Measurements from ENCODE around the gene CAMK2G. TPM values are rescaled to one million over a fixed set of nuclear protein-coding genes. Genes with fewer than 3 reads are reported as not detected.

Gene CAMK2G
- total and polyA plus RNA-seq, 3 experiments from 2014 or later: 8.1 to 17.5 (median 17.3) TPM

GRCh38 chr10:73806176-73806950, 68.0 kb downstream of the CAMK2G start:
- Histone ChIP-seq H3K9me3 (ENCODE audit: low read length) (no peaks in the 10 kb centered on the region), H3K27ac (ENCODE audit: low read depth, low read length) (no peak overlapping the region), H3K27me3 (ENCODE audit: insufficient read depth, low read length, poor library complexity, severe bottlenecking) (no peaks in the 10 kb centered on the region), H3K4me1 (ENCODE audit: insufficient read depth, low read length) (peaks cover 41% of the 10 kb centered on the region), H3K4me3 (ENCODE audit: low read length) (no peak overlapping the region), H3K36me3 (ENCODE audit: insufficient read depth, low read length) (peaks cover 60% of the 10 kb centered on the region)
- Mint-ChIP-seq H3K4me1 (peaks cover 41 to 59% (median 48%) of the 10 kb centered on the region in 3 donors), H3K27ac (peak overlapping the region; percentile 4 to 82 (median 43)), H3K9me3 (peaks cover 0 to 2% (median 0%) of the 10 kb centered on the region in 5 donors), H3K36me3 (peaks cover 6 to 83% (median 29%) of the 10 kb centered on the region in 3 donors), H3K27me3 (no peaks in the 10 kb centered on the region), H3K4me3 (peak overlapping the region in 2 of 7 donors; percentile 30 to 31)
- no peak for DNase-seq
- ChIA-PET POLR2A (interaction anchor here (0.6 kb wide), 1 partner anchor 27 kb away, joined by 5 read pairs; no protein-coding TSS in a partner anchor), CTCF (interaction anchor here (1.0 kb wide), 1 partner anchor 73 kb away, joined by 3 read pairs; no protein-coding TSS in a partner anchor)

- H3K4me1 Mint-ChIP-seq: peaks cover 27 to 39% (median 29%) of the 10 kb centered on the region in 3 donors
- DNase-seq: no peak
These were observed 70.6 kb downstream of the CAMK2G start for GRCh38 chr10:73803680-73804286.

GRCh38 chr10:73802276-73802991, 71.9 kb downstream of the CAMK2G start:
- peaks cover 0 to 2% of the 10 kb centered on the region in 2 donors for H3K27me3 Mint-ChIP-seq
- H3K9me3 Mint-ChIP-seq: peaks cover 0 to 2% (median 0%) of the 10 kb centered on the region in 5 donors
- ChIA-PET POLR2A (no interaction called here), CTCF (no interaction called here)
- peaks cover 19 to 26% (median 21%) of the 10 kb centered on the region in 3 donors for H3K4me1 Mint-ChIP-seq
- Histone ChIP-seq H3K27me3 (ENCODE audit: insufficient read depth, low read length, poor library complexity, severe bottlenecking) (no peaks in the 10 kb centered on the region), H3K4me1 (ENCODE audit: insufficient read depth, low read length) (peaks cover 16% of the 10 kb centered on the region), H3K4me3 (ENCODE audit: low read length) (no peak overlapping the region), H3K27ac (ENCODE audit: low read depth, low read length) (no peak overlapping the region), H3K9me3 (ENCODE audit: low read length) (no peaks in the 10 kb centered on the region), H3K36me3 (ENCODE audit: insufficient read depth, low read length) (peaks cover 52% of the 10 kb centered on the region)
- no peak for DNase-seq
- H3K4me3 Mint-ChIP-seq: no peak overlapping the region
- H3K36me3 Mint-ChIP-seq: peaks cover 6 to 89% (median 31%) of the 10 kb centered on the region in 3 donors
- peak overlapping the region in 4 of 8 donors; percentile 43 to 93 (median 68) for H3K27ac Mint-ChIP-seq

More at GRCh38 chr10:73803680-73804286, 70.6 kb downstream of the CAMK2G start:
- Mint-ChIP-seq H3K27ac (peak overlapping the region in 6 of 8 donors; percentile 45 to 68 (median 54)), H3K36me3 (peaks cover 6 to 89% (median 27%) of the 10 kb centered on the region in 3 donors), H3K4me3 (no peak overlapping the region), H3K27me3 (peaks cover 0 to 2% of the 10 kb centered on the region in 2 donors), H3K9me3 (peaks cover 0 to 2% (median 0%) of the 10 kb centered on the region in 5 donors)
- Histone ChIP-seq H3K27ac (ENCODE audit: low read depth, low read length) (no peak overlapping the region), H3K27me3 (ENCODE audit: insufficient read depth, low read length, poor library complexity, severe bottlenecking) (no peaks in the 10 kb centered on the region), H3K9me3 (ENCODE audit: low read length) (no peaks in the 10 kb centered on the region), H3K4me1 (ENCODE audit: insufficient read depth, low read length) (peaks cover 27% of the 10 kb centered on the region), H3K36me3 (ENCODE audit: insufficient read depth, low read length) (peaks cover 63% of the 10 kb centered on the region), H3K4me3 (ENCODE audit: low read length) (no peak overlapping the region)
- CTCF ChIA-PET: no interaction called here
- POLR2A ChIA-PET: interaction anchor here (0.7 to 1.1 kb wide), 2 partner anchors 21 to 31 kb away, joined by 3 read pairs; no protein-coding TSS in a partner anchor

- Histone ChIP-seq H3K36me3 (ENCODE audit: insufficient read depth, low read length) (peaks cover 51% of the 10 kb centered on the region), H3K4me1 (ENCODE audit: insufficient read depth, low read length) (peaks cover 4% of the 10 kb centered on the region), H3K9me3 (ENCODE audit: low read length) (no peaks in the 10 kb centered on the region), H3K4me3 (ENCODE audit: low read length) (no peak overlapping the region), H3K27ac (ENCODE audit: low read depth, low read length) (no peak overlapping the region), H3K27me3 (ENCODE audit: insufficient read depth, low read length, poor library complexity, severe bottlenecking) (no peaks in the 10 kb centered on the region)
- Mint-ChIP-seq H3K4me3 (no peak overlapping the region), H3K27ac (peak overlapping the region in 1 of 8 donors; percentile 30), H3K4me1 (peaks cover 7 to 14% (median 9%) of the 10 kb centered on the region in 3 donors), H3K9me3 (peaks cover 0 to 2% (median 0%) of the 10 kb centered on the region in 5 donors), H3K27me3 (peaks cover 0 to 2% of the 10 kb centered on the region in 2 donors), H3K36me3 (peaks cover 0 to 88% (median 27%) of the 10 kb centered on the region in 3 donors)
- ChIA-PET POLR2A (no interaction called here), CTCF (no interaction called here)
- DNase-seq: no peak
These were observed 73.1 kb downstream of the CAMK2G start for GRCh38 chr10:73801253-73801590.

- no peak for DNase-seq
- H3K27me3 Mint-ChIP-seq: peaks cover 0 to 2% of the 10 kb centered on the region in 2 donors
- H3K27ac Mint-ChIP-seq: peak overlapping the region in 1 of 8 donors; percentile 7
- H3K4me3 ChIP-seq (ENCODE audit: low read length): no peak overlapping the region
- no peaks in the 10 kb centered on the region for H3K27me3 ChIP-seq (ENCODE audit: insufficient read depth, low read length, poor library complexity, severe bottlenecking)
- peaks cover 47% of the 10 kb centered on the region for H3K36me3 ChIP-seq (ENCODE audit: insufficient read depth, low read length)
- no peaks in the 10 kb centered on the region for H3K4me1 ChIP-seq (ENCODE audit: insufficient read depth, low read length)
- ChIA-PET POLR2A (no interaction called here), CTCF (no interaction called here)
- peaks cover 0 to 88% (median 24%) of the 10 kb centered on the region in 3 donors for H3K36me3 Mint-ChIP-seq
- no peak overlapping the region for H3K27ac ChIP-seq (ENCODE audit: low read depth, low read length)
- no peaks in the 10 kb centered on the region for H3K9me3 Mint-ChIP-seq
- no peak overlapping the region for H3K4me3 Mint-ChIP-seq
- no peaks in the 10 kb centered on the region for H3K9me3 ChIP-seq (ENCODE audit: low read length)
- peaks cover 2 to 9% (median 4%) of the 10 kb centered on the region in 3 donors for H3K4me1 Mint-ChIP-seq
These were observed 73.6 kb downstream of the CAMK2G start for GRCh38 chr10:73800560-73801252.

- ChIA-PET POLR2A (interaction anchor here (1.3 kb wide), 1 partner anchor 11 kb away, joined by 4 read pairs; no protein-coding TSS in a partner anchor), CTCF (no interaction called here)
- H3K27me3 Mint-ChIP-seq: peaks cover 0 to 2% of the 10 kb centered on the region in 2 donors
- H3K36me3 ChIP-seq (ENCODE audit: insufficient read depth, low read length): peaks cover 48% of the 10 kb centered on the region
- peak overlapping the region in 2 of 8 donors; percentile 81 to 88 for H3K27ac Mint-ChIP-seq
- H3K4me1 ChIP-seq (ENCODE audit: insufficient read depth, low read length): no peaks in the 10 kb centered on the region
- no peaks in the 10 kb centered on the region for H3K27me3 ChIP-seq (ENCODE audit: insufficient read depth, low read length, poor library complexity, severe bottlenecking)
- no peaks in the 10 kb centered on the region for H3K9me3 Mint-ChIP-seq
- H3K4me3 ChIP-seq (ENCODE audit: low read length): no peak overlapping the region
- H3K4me3 Mint-ChIP-seq: no peak overlapping the region
- H3K27ac ChIP-seq (ENCODE audit: low read depth, low read length): no peak overlapping the region
- no peak for DNase-seq
- H3K4me1 Mint-ChIP-seq: peaks cover 0 to 4% (median 1%) of the 10 kb centered on the region in 3 donors
- H3K9me3 ChIP-seq (ENCODE audit: low read length): no peaks in the 10 kb centered on the region
- H3K36me3 Mint-ChIP-seq: peaks cover 0 to 90% (median 23%) of the 10 kb centered on the region in 3 donors
These were observed 74.3 kb downstream of the CAMK2G start for GRCh38 chr10:73799899-73800559.
